Smooth muscle cell (in vitro differentiated cells): ENCODE measurements around the gene RDH12. TPM values are rescaled to one million over a fixed set of nuclear protein-coding genes. Genes with fewer than 3 reads are reported as not detected.

Experiments
- DNase-seq: peaks from one replicate; lab custom pipeline; 2025; ENCODE audit not compliant: unreplicated experiment; lab: John Stamatoyannopoulos, UW
- H2AFZ ChIP-seq: fragments of 200-600 bp; sonication (generic); 2 replicates; pipeline ENCODE4 v1.6.0; 2016; ENCODE audit warnings: antibody characterized with exemption, low read depth, mild to moderate bottlenecking
- H3F3A ChIP-seq: fragments of 200-600 bp; sonication (generic); 2 replicates; pipeline ENCODE4 v1.6.0; 2017; ENCODE audit warnings: antibody characterized with exemption, low read depth
- H3K27ac ChIP-seq: fragments of 200-600 bp; sonication (generic); 2 replicates; pipeline ENCODE4 v1.5.1; 2016; ENCODE audit warnings: low read depth, mild to moderate bottlenecking
- H3K27me3 ChIP-seq: fragments of 200-600 bp; sonication (generic); 2 replicates; pipeline ENCODE4 v1.6.1; 2016; ENCODE audit warnings: low read depth, mild to moderate bottlenecking
- H3K36me3 ChIP-seq: fragments of 200-600 bp; sonication (generic); 2 replicates; pipeline ENCODE4 v1.5.1; 2016; ENCODE audit warnings: low read depth
- H3K4me1 ChIP-seq: fragments of 200-600 bp; sonication (generic); 2 replicates; pipeline ENCODE4 v1.5.1; 2016; ENCODE audit warnings: low read depth
- H3K4me2 ChIP-seq: fragments of 200-600 bp; sonication (generic); 2 replicates; pipeline ENCODE4 v1.6.0; 2016; ENCODE audit warnings: mild to moderate bottlenecking
- H3K4me3 ChIP-seq: fragments of 200-600 bp; sonication (generic); 2 replicates; pipeline ENCODE4 v1.5.1; 2016; ENCODE audit warnings: mild to moderate bottlenecking
- H3K79me2 ChIP-seq: fragments of 200-600 bp; sonication (generic); 2 replicates; pipeline ENCODE4 v1.6.0; 2016; ENCODE audit warnings: low read depth, mild to moderate bottlenecking
- H3K9ac ChIP-seq: fragments of 200-600 bp; sonication (generic); 2 replicates; pipeline ENCODE4 v1.6.0; 2016; ENCODE audit warnings: low read depth
- H3K9me3 ChIP-seq: fragments of 200-600 bp; sonication (generic); replicated peaks from 2 replicates; pipeline ENCODE4 v1.5.1; 2016; ENCODE audit warnings: low read depth
- H4K20me1 ChIP-seq: fragments of 200-600 bp; sonication (generic); 2 replicates; pipeline ENCODE4 v1.6.0; 2016; ENCODE audit warnings: low read depth
- CTCF ChIP-seq: fragments of 200-600 bp; sonication (generic); IDR thresholded peaks from 2 replicates; pipeline ENCODE4 v1.5.1; 2017; ENCODE audit warnings: borderline replicate concordance, mild to moderate bottlenecking, antibody characterized with exemption; ENCODE audit not compliant: insufficient read depth, poor library complexity, severe bottlenecking
- WGBS: methylation state at CpG from one replicate; pipeline ENCODE4 v1.1.7; 2016; ENCODE audit warnings: low lambda C conversion rate; 5-methylcytosine and 5-hydroxymethylcytosine counted together
- polyA plus RNA-seq: library from polyadenylated mRNA; unstranded; fragments of >200 nt; fragmentation: Nextera tagmentation; extraction: Ambion mirVana; gene quantifications from 2 replicates; pipeline ENCODE4 v1.2.1, GENCODE V29; 2016
- total RNA-seq: library from RNA; depleted of rRNA; stranded (reverse); fragments of >200 nt; gene quantifications from 2 replicates; pipeline ENCODE4 v1.2.3, GENCODE V29; 2014

RDH12 gene
- total and polyA plus RNA-seq, 2 experiments from 2014 or later: 0.30 to 1.9 TPM

GRCh38 chr14:67759916-67760315 lies 58.2 kb downstream of the RDH12 start:
- 96% methylated on average over 2 of the region's 2 CpGs for WGBS
- Histone ChIP-seq H3K4me1 (no peaks in the 10 kb centered on the region), H3K4me2 (no peak overlapping the region), H3K9me3 (no peaks in the 10 kb centered on the region), H4K20me1 (no peaks in the 10 kb centered on the region), H3K79me2 (no peaks in the 10 kb centered on the region), H3K36me3 (peaks cover 4% of the 10 kb centered on the region), H3K4me3 (no peak overlapping the region), H3K9ac (no peak overlapping the region), H2AFZ (no peak overlapping the region), H3K27ac (no peak overlapping the region), H3F3A (no peaks in the 10 kb centered on the region), H3K27me3 (no peaks in the 10 kb centered on the region)
- TF ChIP-seq CTCF: no peak
- no peak for DNase-seq

DNA sequence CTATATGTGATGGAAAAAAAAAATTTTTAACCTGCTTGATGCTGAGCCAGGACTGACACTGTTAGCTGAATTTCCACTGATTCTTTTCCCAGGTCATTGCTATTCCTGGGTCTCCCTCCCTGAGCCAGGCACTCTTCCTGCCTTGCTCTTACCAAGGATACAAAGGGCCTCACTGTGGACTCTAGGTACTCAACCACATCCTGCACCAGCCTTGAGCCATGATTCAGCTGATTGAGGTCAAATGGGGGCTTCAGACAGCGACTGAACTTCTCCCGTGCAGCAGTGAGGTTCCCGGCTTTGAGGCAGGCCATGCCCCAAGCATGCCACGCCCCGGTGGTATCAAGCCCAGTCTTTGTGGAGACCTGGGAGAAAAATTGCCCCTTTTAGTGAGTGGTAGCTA lies 60.4 kb downstream of the RDH12 start:
- 91% methylated on average over 5 of the region's 5 CpGs for WGBS

GRCh38 chr14:67763158-67763822 lies 61.6 kb downstream of the RDH12 start:
- Histone ChIP-seq H2AFZ (no peak overlapping the region), H3K36me3 (peaks cover 6% of the 10 kb centered on the region), H3K4me1 (no peaks in the 10 kb centered on the region), H3K9me3 (no peaks in the 10 kb centered on the region), H3K4me3 (no peak overlapping the region), H3K79me2 (no peaks in the 10 kb centered on the region), H3F3A (no peaks in the 10 kb centered on the region), H3K9ac (no peak overlapping the region), H3K27ac (no peak overlapping the region), H3K27me3 (no peaks in the 10 kb centered on the region), H4K20me1 (no peaks in the 10 kb centered on the region), H3K4me2 (no peak overlapping the region)
- DNase-seq: no peak
- WGBS: 93% methylated on average over 4 of the region's 4 CpGs
- no peak for TF ChIP-seq CTCF

More for the DNA sequence above, 60.4 kb downstream of the RDH12 start:
- no peak for TF ChIP-seq CTCF
- Histone ChIP-seq H3K27ac (no peak overlapping the region), H3K27me3 (no peaks in the 10 kb centered on the region), H3K4me1 (no peaks in the 10 kb centered on the region), H3K9ac (no peak overlapping the region), H3F3A (no peaks in the 10 kb centered on the region), H3K9me3 (no peaks in the 10 kb centered on the region), H2AFZ (no peak overlapping the region), H3K4me3 (no peak overlapping the region), H4K20me1 (no peaks in the 10 kb centered on the region), H3K79me2 (no peaks in the 10 kb centered on the region), H3K4me2 (no peak overlapping the region), H3K36me3 (peaks cover 6% of the 10 kb centered on the region)
- no peak for DNase-seq

- H3K27me3 ChIP-seq: no peaks in the 10 kb centered on the region
- H3F3A ChIP-seq: no peaks in the 10 kb centered on the region
- 94% methylated on average over 4 of the region's 4 CpGs for WGBS
- H3K9me3 ChIP-seq: no peaks in the 10 kb centered on the region
- no peak overlapping the region for H3K4me3 ChIP-seq
- no peak overlapping the region for H3K9ac ChIP-seq
- H3K4me1 ChIP-seq: no peaks in the 10 kb centered on the region
- no peaks in the 10 kb centered on the region for H3K79me2 ChIP-seq
- no peak overlapping the region for H2AFZ ChIP-seq
- H3K36me3 ChIP-seq: peaks cover 6% of the 10 kb centered on the region
- H4K20me1 ChIP-seq: no peaks in the 10 kb centered on the region
- no peak overlapping the region for H3K27ac ChIP-seq
- TF ChIP-seq CTCF: no peak
- H3K4me2 ChIP-seq: no peak overlapping the region
- DNase-seq: no peak
These were observed 62.8 kb downstream of the RDH12 start for GRCh38 chr14:67764496-67764895.
